Activated B cell treated with CpG ODN at 0.5 μM for 24 hours (primary cell): ENCODE results near the gene ATP13A5. TPM values are rescaled to one million over a fixed set of nuclear protein-coding genes. Genes with fewer than 3 reads are reported as not detected.

Experiments used
- ATAC-seq: fragments of 200-7000 bp; cut with Tn5 transposase; one replicate; pipeline ENCODE4 v1.10.0; 2021; ENCODE audit warnings: low read depth, mild to moderate bottlenecking, moderate library complexity
- CTCF ChIA-PET: fragments of 350-600 bp; sonication (Branson Sonifier 250); formaldehyde crosslinking; loops from one replicate; lab custom pipeline; 2021; ENCODE audit warnings: antibody characterized with exemption; lab: Charles Lee
- POLR2A ChIA-PET: fragments of 350-600 bp; sonication (Branson Sonifier 250); formaldehyde crosslinking; loops from one replicate; lab custom pipeline; 2021; ENCODE audit warnings: antibody characterized with exemption; lab: Charles Lee
- DNase-seq: peaks from one replicate; pipeline ENCODE4 v3.0.0; 2022
- H3K27ac Mint-ChIP-seq: one replicate; pipeline ENCODE4 v1.8.0; 2020; ENCODE audit warnings: mixed read lengths
- H3K27me3 Mint-ChIP-seq: one replicate; pipeline ENCODE4 v1.8.0; 2021; ENCODE audit warnings: mixed read lengths
- H3K36me3 Mint-ChIP-seq: one replicate; pipeline ENCODE4 v1.8.0; 2021; ENCODE audit warnings: low read depth, mixed read lengths
- H3K4me1 Mint-ChIP-seq: one replicate; pipeline ENCODE4 v1.8.0; 2021; ENCODE audit warnings: mixed read lengths
- H3K4me3 Mint-ChIP-seq: one replicate; pipeline ENCODE4 v1.8.0; 2020; ENCODE audit warnings: mild to moderate bottlenecking, mixed read lengths
- H3K9me3 Mint-ChIP-seq: one replicate; pipeline ENCODE4 v1.8.0; 2020; ENCODE audit warnings: mixed read lengths
- intact Hi-C: fragments of 100-400 bp; cut with micrococcal nuclease; formaldehyde crosslinking; loops from one replicate; pipeline ENCODE4 v1.15.1; 2024
- total RNA-seq: library from RNA; stranded (reverse); gene quantifications from 2 replicates; pipeline ENCODE4 v1.2.3, GENCODE V29; 2022
- TF ChIP-seq, protein P1 (sequence below): fragments of 200-600 bp; IDR thresholded peaks from one replicate; pipeline ENCODE4 v1.8.0; 2022; ENCODE audit warnings: antibody characterized with exemption, mild to moderate bottlenecking

ATP13A5 gene
- total RNA-seq, 1 donor from 2014 or later, result not detected

DNA sequence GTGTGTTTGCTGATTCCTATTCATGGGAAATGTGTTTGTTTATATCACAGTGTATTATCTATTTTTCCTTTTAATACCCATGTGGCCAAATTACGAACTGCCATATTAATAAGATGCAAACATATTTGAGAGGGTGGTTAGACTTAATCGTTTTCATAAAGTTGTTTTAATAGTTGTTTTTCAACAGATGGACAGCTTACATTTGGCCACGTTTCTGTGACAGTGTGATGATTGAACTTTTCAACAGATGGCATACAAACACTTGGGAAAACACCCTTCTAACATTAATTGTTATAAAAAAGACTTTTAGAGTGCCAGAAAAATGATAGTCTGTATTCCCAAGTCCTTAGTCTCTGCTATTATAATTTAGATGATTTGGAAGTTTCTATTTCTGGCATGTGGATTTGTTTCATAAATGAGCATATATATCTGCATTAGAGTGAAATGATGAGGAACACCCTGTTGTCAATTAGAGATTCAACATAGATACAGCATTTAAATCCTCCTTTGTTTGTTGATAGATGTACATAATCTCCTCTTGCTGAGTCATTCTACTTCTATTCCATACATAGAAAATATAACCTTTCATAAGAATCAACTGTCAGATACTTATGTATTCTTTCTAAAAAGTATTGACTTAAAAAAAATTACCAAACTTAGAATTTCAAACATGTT lies 124.4 kb downstream of the ATP13A5 start:
- Mint-ChIP-seq H3K36me3 (peaks cover under 1% of the 10 kb centered on the region), H3K9me3 (peaks cover 11% of the 10 kb centered on the region), H3K27me3 (peaks cover 9% of the 10 kb centered on the region), H3K4me1 (no peaks in the 10 kb centered on the region), H3K27ac (no peak overlapping the region), H3K4me3 (no peak overlapping the region)
- no peak for ATAC-seq
- CTCF ChIA-PET, result no interaction called here
- TF ChIP-seq, protein P1, sequence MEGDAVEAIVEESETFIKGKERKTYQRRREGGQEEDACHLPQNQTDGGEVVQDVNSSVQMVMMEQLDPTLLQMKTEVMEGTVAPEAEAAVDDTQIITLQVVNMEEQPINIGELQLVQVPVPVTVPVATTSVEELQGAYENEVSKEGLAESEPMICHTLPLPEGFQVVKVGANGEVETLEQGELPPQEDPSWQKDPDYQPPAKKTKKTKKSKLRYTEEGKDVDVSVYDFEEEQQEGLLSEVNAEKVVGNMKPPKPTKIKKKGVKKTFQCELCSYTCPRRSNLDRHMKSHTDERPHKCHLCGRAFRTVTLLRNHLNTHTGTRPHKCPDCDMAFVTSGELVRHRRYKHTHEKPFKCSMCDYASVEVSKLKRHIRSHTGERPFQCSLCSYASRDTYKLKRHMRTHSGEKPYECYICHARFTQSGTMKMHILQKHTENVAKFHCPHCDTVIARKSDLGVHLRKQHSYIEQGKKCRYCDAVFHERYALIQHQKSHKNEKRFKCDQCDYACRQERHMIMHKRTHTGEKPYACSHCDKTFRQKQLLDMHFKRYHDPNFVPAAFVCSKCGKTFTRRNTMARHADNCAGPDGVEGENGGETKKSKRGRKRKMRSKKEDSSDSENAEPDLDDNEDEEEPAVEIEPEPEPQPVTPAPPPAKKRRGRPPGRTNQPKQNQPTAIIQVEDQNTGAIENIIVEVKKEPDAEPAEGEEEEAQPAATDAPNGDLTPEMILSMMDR, result no peak
- intact Hi-C loops, result no loop called here
- POLR2A ChIA-PET, result no interaction called here
- DNase-seq, result no peak

DNA sequence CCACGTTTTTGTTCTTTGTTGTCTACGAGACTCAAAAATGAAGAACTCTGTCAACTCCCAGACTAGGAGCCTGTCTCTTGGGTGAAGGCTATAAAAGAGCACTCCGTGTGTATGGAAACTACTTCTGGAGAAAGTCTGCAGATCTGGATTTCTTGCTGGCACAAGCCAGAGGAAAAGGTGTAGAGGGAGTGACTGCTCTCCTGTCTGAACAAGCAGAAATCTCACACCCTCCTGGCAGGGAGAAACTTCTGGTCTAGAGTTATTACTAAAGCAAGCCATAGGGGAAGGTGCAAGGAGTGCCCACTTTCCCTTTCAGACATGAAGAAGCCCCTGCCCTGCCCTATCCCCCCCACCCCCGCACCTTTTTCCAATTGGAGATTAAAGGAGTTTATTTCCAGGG lies 128.1 kb downstream of the ATP13A5 start:
- Mint-ChIP-seq H3K27me3 (peaks cover 5% of the 10 kb centered on the region), H3K4me1 (no peaks in the 10 kb centered on the region), H3K4me3 (no peak overlapping the region), H3K36me3 (peaks cover 3% of the 10 kb centered on the region), H3K9me3 (peaks cover 26% of the 10 kb centered on the region), H3K27ac (no peak overlapping the region)
- TF ChIP-seq, protein P1, result no peak
- ATAC-seq, result no peak
- POLR2A ChIA-PET, result no interaction called here
- CTCF ChIA-PET, result no interaction called here
- DNase-seq, result no peak
- intact Hi-C loops, result no loop called here

DNA sequence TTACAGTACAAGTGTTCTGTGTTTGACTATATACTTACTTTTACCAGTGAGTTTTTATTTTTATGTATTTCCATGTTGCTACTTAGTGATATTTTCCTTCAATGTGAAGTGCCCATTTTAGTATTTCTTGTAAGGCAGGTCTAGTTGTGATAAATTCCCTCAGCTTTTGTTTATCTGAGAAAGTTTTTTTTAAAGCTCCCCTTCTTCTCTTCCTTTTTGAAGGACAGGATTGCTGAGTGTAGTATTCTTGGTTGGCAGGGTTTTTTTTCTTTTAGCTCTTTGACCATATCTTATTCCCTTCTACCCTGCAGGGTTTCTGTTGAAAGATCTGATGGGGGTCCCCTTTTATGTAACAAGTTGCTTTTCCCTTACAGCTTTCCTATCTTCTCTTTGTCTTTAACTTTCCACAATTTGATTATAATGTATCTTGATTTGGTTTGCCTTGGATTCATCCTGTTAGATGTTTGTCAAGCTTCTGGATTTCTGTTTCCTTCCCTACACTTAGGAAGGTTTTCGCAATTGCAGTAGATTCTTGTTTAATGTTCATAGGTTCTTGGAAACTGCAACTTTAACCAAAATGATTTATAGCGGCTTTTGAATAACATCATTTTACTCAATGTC lies 129.6 kb downstream of the ATP13A5 start:
- intact Hi-C loops, result no loop called here

DNA sequence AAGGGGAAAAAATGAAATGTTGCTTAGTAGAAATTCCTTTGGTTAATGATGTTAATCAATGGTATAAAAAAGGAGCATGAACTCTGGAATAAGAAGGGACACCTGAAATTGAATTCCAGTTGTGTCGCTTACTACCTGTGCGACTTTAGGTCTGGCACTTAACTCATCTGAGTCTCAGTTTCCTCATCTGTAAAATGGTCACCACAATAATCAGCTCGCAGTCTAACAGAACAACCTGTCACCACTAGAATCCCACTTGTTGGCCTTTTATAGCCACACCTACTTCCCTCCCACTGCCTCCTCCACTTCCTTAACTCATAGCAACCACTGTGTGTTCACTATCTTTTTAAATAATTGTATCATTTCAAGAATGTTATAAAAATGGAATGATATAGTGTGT lies 135.0 kb downstream of the ATP13A5 start:
- ChIA-PET CTCF (no interaction called here), POLR2A (no interaction called here)
- peaks cover 4% of the 10 kb centered on the region for H3K4me1 Mint-ChIP-seq
- H3K36me3 Mint-ChIP-seq, result no peaks in the 10 kb centered on the region
- DNase-seq (no peak), ATAC-seq (no peak)
- no peak overlapping the region for H3K27ac Mint-ChIP-seq
- H3K27me3 Mint-ChIP-seq, result peaks cover 38% of the 10 kb centered on the region
- H3K4me3 Mint-ChIP-seq, result no peak overlapping the region
- intact Hi-C loops, result no loop called here
- peaks cover 14% of the 10 kb centered on the region for H3K9me3 Mint-ChIP-seq
- TF ChIP-seq, protein P1, result no peak

More for the DNA sequence above, 129.6 kb downstream of the ATP13A5 start:
- peaks cover 3% of the 10 kb centered on the region for H3K36me3 Mint-ChIP-seq
- CTCF ChIA-PET, result no interaction called here
- H3K27ac Mint-ChIP-seq, result no peak overlapping the region
- DNase-seq (no peak), ATAC-seq (no peak)
- H3K27me3 Mint-ChIP-seq, result no peaks in the 10 kb centered on the region
- peaks cover 29% of the 10 kb centered on the region for H3K9me3 Mint-ChIP-seq
- POLR2A ChIA-PET, result no interaction called here
- no peaks in the 10 kb centered on the region for H3K4me1 Mint-ChIP-seq
- H3K4me3 Mint-ChIP-seq, result no peak overlapping the region
- TF ChIP-seq, protein P1, result no peak

DNA sequence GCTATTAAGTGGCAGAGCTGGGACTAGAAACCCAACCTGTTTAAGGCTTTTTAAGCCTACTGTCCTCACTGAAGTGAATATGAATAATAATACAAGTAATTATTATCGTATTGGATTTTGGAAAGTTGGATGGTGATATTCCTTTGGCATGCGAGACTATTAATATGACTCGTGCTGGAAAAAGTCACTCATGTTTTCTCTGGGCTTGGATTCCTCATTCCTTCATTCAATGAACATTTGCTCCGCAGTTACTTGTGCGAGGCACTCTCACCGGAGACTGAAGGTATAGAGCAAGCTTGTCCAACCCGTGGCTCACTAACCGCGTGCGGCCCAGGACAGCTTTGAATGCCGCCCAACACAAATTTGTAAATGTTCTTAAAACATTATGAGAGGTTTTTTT lies 136.8 kb downstream of the ATP13A5 start:
- intact Hi-C loops, result no loop called here
- peaks cover 38% of the 10 kb centered on the region for H3K27me3 Mint-ChIP-seq

More for the DNA sequence above, 136.8 kb downstream of the ATP13A5 start:
- H3K4me3 Mint-ChIP-seq, result no peak overlapping the region
- peaks cover 4% of the 10 kb centered on the region for H3K9me3 Mint-ChIP-seq
- ChIA-PET CTCF (no interaction called here), POLR2A (interaction anchor here (0.5 kb wide), 1 partner anchor 193 kb away, joined by 3 read pairs; no protein-coding TSS in a partner anchor)
- no peaks in the 10 kb centered on the region for H3K36me3 Mint-ChIP-seq
- no peak overlapping the region for H3K27ac Mint-ChIP-seq
- peaks cover 4% of the 10 kb centered on the region for H3K4me1 Mint-ChIP-seq
- TF ChIP-seq, protein P1, result no peak
- DNase-seq (no peak), ATAC-seq (no peak)
